H1 (cell line): ENCODE measurements around the gene MOB3C. TPM values are rescaled to one million over a fixed set of nuclear protein-coding genes. Genes with fewer than 3 reads are reported as not detected.

Source experiments
- CTCF ChIA-PET: fragments of 300-600 bp; sonication (Branson Sonifier 250); formaldehyde crosslinking; loops from one replicate; lab custom pipeline; 2021; ENCODE audit not compliant: partially characterized antibody; lab: Charles Lee
- POLR2A ChIA-PET: fragments of 300-600 bp; sonication (Branson Sonifier 250); formaldehyde crosslinking; loops from one replicate; lab custom pipeline; 2021; ENCODE audit warnings: inconsistent platforms; ENCODE audit not compliant: partially characterized antibody; lab: Charles Lee
- DNase-seq, 2 experiments: peaks; one replicate each; pipeline versions ENCODE4 v3.0.0 to v3.0.0-alpha.2; 2010 to 2022; ENCODE audit warnings: low spot score in 2 of 2, low read depth in 1 of 2, mixed read lengths in 1 of 2
- FAIRE-seq: peaks from 2 replicates; lab custom pipeline; 2011; peaks lifted over from hg19 to GRCh38; lab: Jason Lieb, UNC
- H2AFZ ChIP-seq: 2 replicates; pipeline ENCODE4 v1.8.1; 2012; ENCODE audit warnings: low read length, inconsistent platforms
- H2AK5ac ChIP-seq: 2 replicates; pipeline ENCODE4 v1.6.1; 2013; ENCODE audit warnings: low read depth, low read length
- H2BK120ac ChIP-seq: replicated peaks from 2 replicates; pipeline ENCODE3; 2013; ENCODE audit warnings: low read depth, low read length, inconsistent platforms
- H2BK12ac ChIP-seq: 2 replicates; pipeline ENCODE4 v1.6.1; 2013; ENCODE audit warnings: low read depth, low read length
- H2BK15ac ChIP-seq: 2 replicates; pipeline ENCODE4 v1.6.1; 2013; ENCODE audit warnings: low read length
- H2BK20ac ChIP-seq: 2 replicates; pipeline ENCODE4 v1.6.1; 2013; ENCODE audit warnings: low read length
- H2BK5ac ChIP-seq: 2 replicates; pipeline ENCODE4 v1.6.1; 2013; ENCODE audit warnings: low read depth, low read length
- H3K14ac ChIP-seq: 2 replicates; pipeline ENCODE4 v1.6.1; 2013; ENCODE audit warnings: inconsistent platforms; ENCODE audit not compliant: insufficient read length
- H3K18ac ChIP-seq: 2 replicates; pipeline ENCODE4 v1.6.1; 2013; ENCODE audit warnings: low read length; ENCODE audit errors: extremely low read depth
- H3K23ac ChIP-seq: 2 replicates; pipeline ENCODE4 v1.6.1; 2013; ENCODE audit warnings: inconsistent platforms; ENCODE audit not compliant: insufficient read length
- H3K23me2 ChIP-seq: 2 replicates; pipeline ENCODE4 v1.6.1; 2013; ENCODE audit warnings: low read depth, low read length
- H3K27ac ChIP-seq: 2 replicates; pipeline ENCODE4 v1.6.1; 2011; ENCODE audit warnings: low read depth, low read length, inconsistent platforms
- H3K27me3 ChIP-seq, 4 experiments: replicated peaks in 1 of 4; 1 replicate in 1 of 4; 2 replicates in 3 of 4; pipeline versions ENCODE4 v1.6.1 to v1.8.1; 2011 to 2013; ENCODE audit warnings: low read length in 3 of 4, mild to moderate bottlenecking in 3 of 4, inconsistent platforms in 2 of 4, mixed read lengths in 2 of 4, moderate library complexity in 1 of 4; ENCODE audit not compliant: control insufficient read depth in 3 of 4, insufficient read depth in 3 of 4; ENCODE audit errors: extremely low read depth in 1 of 4
- H3K36me3 ChIP-seq, 4 experiments: 2 replicates each; pipeline versions ENCODE4 v1.6.1 to v1.8.1; 2011 to 2013; ENCODE audit warnings: mild to moderate bottlenecking in 4 of 4, low read length in 3 of 4, moderate library complexity in 2 of 4, control low read depth in 1 of 4, inconsistent platforms in 1 of 4; ENCODE audit not compliant: insufficient read depth in 4 of 4, control insufficient read depth in 2 of 4
- H3K4ac ChIP-seq: replicated peaks from 2 replicates; pipeline ENCODE3; 2013; ENCODE audit warnings: low read length, low read depth, mixed read lengths, inconsistent platforms; ENCODE audit not compliant: insufficient read length
- H3K4me1 ChIP-seq, 4 experiments: replicated peaks in 1 of 4; 1 replicate in 1 of 4; 2 replicates in 3 of 4; pipeline versions ENCODE4 v1.6.1 to v1.8.1; 2011 to 2013; ENCODE audit warnings: low read length in 3 of 4, inconsistent platforms in 2 of 4, mixed read lengths in 1 of 4; ENCODE audit not compliant: insufficient read depth in 4 of 4, control insufficient read depth in 3 of 4
- H3K4me2 ChIP-seq, 2 experiments: 2 replicates each; pipeline versions ENCODE4 v1.6.1 to v1.8.1; 2011 to 2013; ENCODE audit warnings: low read depth in 2 of 2, low read length in 2 of 2, control low read depth in 1 of 2, inconsistent platforms in 1 of 2, mild to moderate bottlenecking in 1 of 2; ENCODE audit not compliant: insufficient read depth in 1 of 2
- H3K4me3 ChIP-seq, 4 experiments: fragments of 200-600, 300-600 bp in 1 of 4; sonication (generic), shearing (Covaris generic), sonication (Bioruptor Twin) in 1 of 4; 2 replicates each; pipeline versions ENCODE4 v1.5.1 to v1.8.1; 2011 to 2016; ENCODE audit warnings: low read length in 4 of 4, low read depth in 3 of 4, control low read depth in 2 of 4, inconsistent platforms in 2 of 4, mild to moderate bottlenecking in 2 of 4, mixed read lengths in 1 of 4, moderate library complexity in 1 of 4; ENCODE audit not compliant: insufficient read depth in 2 of 4; ENCODE audit errors: extremely low read depth in 1 of 4
- H3K56ac ChIP-seq: replicated peaks from 2 replicates; pipeline ENCODE3; 2013; ENCODE audit warnings: low read depth, mild to moderate bottlenecking, mixed read lengths, low read length, inconsistent platforms; ENCODE audit not compliant: insufficient read length
- H3K79me1 ChIP-seq: 2 replicates; pipeline ENCODE4 v1.6.1; 2013; ENCODE audit warnings: low read depth, low read length, control low read depth
- H3K79me2 ChIP-seq, 2 experiments: 2 replicates each; pipeline versions ENCODE4 v1.6.1 to v1.8.1; 2012 to 2013; ENCODE audit warnings: low read length in 2 of 2, mild to moderate bottlenecking in 2 of 2, inconsistent platforms in 1 of 2; ENCODE audit not compliant: insufficient read depth in 2 of 2, control insufficient read depth in 1 of 2
- H3K9ac ChIP-seq, 4 experiments: replicated peaks in 1 of 4; 1 replicate in 1 of 4; 2 replicates in 3 of 4; pipeline versions ENCODE4 v1.6.1 to v1.8.1; 2011 to 2013; ENCODE audit warnings: low read depth in 3 of 4, low read length in 3 of 4, control low read depth in 2 of 4, mild to moderate bottlenecking in 2 of 4, moderate library complexity in 2 of 4, inconsistent platforms in 1 of 4; ENCODE audit errors: extremely low read depth in 1 of 4
- H3K9me3 ChIP-seq, 2 experiments: 2 replicates each; pipeline versions ENCODE4 v1.6.1 to v1.8.1; 2012 to 2013; ENCODE audit warnings: mild to moderate bottlenecking in 2 of 2, moderate library complexity in 2 of 2, control low read depth in 1 of 2, inconsistent platforms in 1 of 2, low read depth in 1 of 2, low read length in 1 of 2, mixed read lengths in 1 of 2; ENCODE audit not compliant: insufficient read depth in 2 of 2
- H4K20me1 ChIP-seq, 2 experiments: replicated peaks in 1 of 2; 2 replicates each; pipeline versions ENCODE3 to v1.8.1; 2011 to 2013; ENCODE audit warnings: inconsistent platforms in 2 of 2, low read length in 2 of 2, mild to moderate bottlenecking in 1 of 2; ENCODE audit not compliant: insufficient read depth in 2 of 2, control insufficient read depth in 1 of 2
- H4K5ac ChIP-seq: 2 replicates; pipeline ENCODE4 v1.6.1; 2013; ENCODE audit warnings: low read length, low read depth, mixed read lengths, inconsistent platforms; ENCODE audit not compliant: insufficient read length
- H4K8ac ChIP-seq: 2 replicates; pipeline ENCODE4 v1.8.0; 2013; ENCODE audit warnings: mild to moderate bottlenecking, moderate library complexity, low read length, inconsistent platforms; ENCODE audit not compliant: insufficient read depth; ENCODE audit errors: extremely low read depth
- H4K91ac ChIP-seq: replicated peaks from 2 replicates; pipeline ENCODE3; 2013; ENCODE audit warnings: low read length, mixed read lengths, inconsistent platforms; ENCODE audit not compliant: insufficient read length
- CBX5 ChIP-seq: fragments of 300-800, 300-1000 bp; sonication (generic); IDR thresholded peaks from 2 replicates; pipeline ENCODE4 v1.7.1; 2016; ENCODE audit warnings: antibody characterized with exemption, low read length, low read depth
- CTBP2 ChIP-seq: IDR thresholded peaks from 2 replicates; pipeline ENCODE4 v1.7.0; 2011; ENCODE audit warnings: borderline replicate concordance, mild to moderate bottlenecking, moderate library complexity, mixed read lengths, low read length; ENCODE audit not compliant: insufficient read depth, insufficient read length
- HDAC2 ChIP-seq, 2 experiments: fragments of 300-600 bp in 1 of 2; sonication (generic) in 1 of 2; IDR thresholded peaks; 2 replicates each; pipeline ENCODE4 v1.6.1; 2011 to 2012; ENCODE audit warnings: low read depth in 2 of 2, low read length in 2 of 2, mild to moderate bottlenecking in 2 of 2, moderate library complexity in 2 of 2, borderline replicate concordance in 1 of 2, inconsistent platforms in 1 of 2
- HDAC6 ChIP-seq: IDR thresholded peaks from one replicate; pipeline ENCODE4 v1.7.1; 2012; ENCODE audit warnings: low read depth, mild to moderate bottlenecking, inconsistent platforms, low read length, moderate library complexity
- KDM1A ChIP-seq: fragments of 200-600, 300-600 bp; sonication (generic); IDR thresholded peaks from 2 replicates; pipeline ENCODE4 v1.7.1; 2016; ENCODE audit warnings: mild to moderate bottlenecking, low read length, borderline replicate concordance
- MAX ChIP-seq: IDR thresholded peaks from 2 replicates; pipeline ENCODE4 v1.6.1; 2012; ENCODE audit warnings: inconsistent platforms
- RFX5 ChIP-seq: IDR thresholded peaks from 2 replicates; pipeline ENCODE4 v1.6.1; 2011; ENCODE audit warnings: low read depth, low read length, improper control_type of control experiment, borderline replicate concordance
- SAP30 ChIP-seq: fragments of 300-600 bp; sonication (generic); IDR thresholded peaks from 2 replicates; pipeline ENCODE4 v1.7.1; 2012; ENCODE audit warnings: low read length, moderate library complexity, mild to moderate bottlenecking, inconsistent platforms; ENCODE audit not compliant: insufficient read depth, insufficient replicate concordance
- SP1 ChIP-seq: IDR thresholded peaks from 2 replicates; pipeline ENCODE4 v1.6.1; 2011; ENCODE audit warnings: low read depth, low read length
- TAF7 ChIP-seq: optimal IDR thresholded peaks from 2 replicates; pipeline ENCODE3; 2011; ENCODE audit warnings: low read depth, mild to moderate bottlenecking, inconsistent platforms, low read length, moderate library complexity, borderline replicate concordance
- TBP ChIP-seq: IDR thresholded peaks from 2 replicates; pipeline ENCODE4 v1.6.1; 2011; ENCODE audit warnings: low read depth, low read length, improper control_type of control experiment
- TCF12 ChIP-seq: IDR thresholded peaks from 2 replicates; pipeline ENCODE4 v1.6.1; 2011; ENCODE audit warnings: low read depth, mild to moderate bottlenecking, low read length
- WGBS, 2 experiments: shearing (Covaris generic) in 1 of 2; methylation state at CpG; one replicate each; pipeline versions ENCODE4 v1.1.6 to v1.1.7; 2013 to 2015; ENCODE audit warnings: low lambda C conversion rate in 2 of 2, mixed read lengths in 2 of 2, inconsistent platforms in 1 of 2, low coverage in 1 of 2, missing lambda C conversion rate in 1 of 2; ENCODE audit not compliant: insufficient replicate concordance in 2 of 2, insufficient coverage in 1 of 2, insufficient read length in 1 of 2; ENCODE audit errors: extremely low coverage in 1 of 2, missing lambda C conversion rate in 1 of 2; 5-methylcytosine and 5-hydroxymethylcytosine counted together
- polyA plus RNA-seq, 7 experiments: library from polyadenylated mRNA; depleted of rRNA in 3 of 7; stranded (reverse) in 5 of 7; unstranded in 2 of 7; fragments of >200 nt in 5 of 7; fragments of 200-250 nt in 2 of 7; gene quantifications; 1 replicate in 5 of 7; 2 replicates in 1 of 7; 4 replicates in 1 of 7; pipeline versions ENCODE4 v1.2.1 to v1.2.3, GENCODE V29; 2011 to 2013; ENCODE audit warnings: missing spikeins in 2 of 7, mixed read lengths in 2 of 7
- total RNA-seq: library from RNA; stranded (reverse); fragmentation: NEBNext Ultra II Directional; extraction: Animal tissue kit (Norgen Biotek cat#: 25700); gene quantifications from 2 replicates; pipeline ENCODE4 v1.2.1, GENCODE V29; 2021

Gene MOB3C
- total and polyA plus RNA-seq, 2 of the 8 experiments (the other 6 are each of a cell fraction or from before 2014, with no cell fraction given) = 5.8 to 6.6 TPM

GRCh38 chr1:46611691-46612221, 4.9 kb downstream of the MOB3C start:
- H4K8ac ChIP-seq = no peak overlapping the region; the same call in 1 of the 2 replicates
- H4K20me1 ChIP-seq = no peaks in the 10 kb centered on the region
- H3K9ac ChIP-seq = no peak overlapping the region
- H3K14ac ChIP-seq = no peak overlapping the region
- peak overlapping the region in 1 of 2 experiments; percentile 44; a peak in 1 of 4 replicates for H3K4me2 ChIP-seq
- H2BK12ac ChIP-seq = peak overlapping the region; percentile 60; the same call in 1 of the 2 replicates
- H2AFZ ChIP-seq = no peak overlapping the region
- peak overlapping the region; percentile 13 for H3K4ac ChIP-seq
- H3K27me3 ChIP-seq = no peaks in the 10 kb centered on the region; a peak in 1 of 7 replicates
- H4K91ac ChIP-seq = peak overlapping the region; percentile 39
- no peak overlapping the region for H2AK5ac ChIP-seq
- H3K23me2 ChIP-seq = peaks cover 4% of the 10 kb centered on the region; the same call in 1 of the 2 replicates
- H3K9me3 ChIP-seq = no peaks in the 10 kb centered on the region
- 0 out of 2 replicates have a peak overlapping the region, but pooled peaks have one; percentile 88 for H2BK15ac ChIP-seq
- H3K56ac ChIP-seq = no peak overlapping the region
- ChIA-PET POLR2A (interaction anchor here (1.1 to 1.7 kb wide), 2 partner anchors 11 to 57 kb away, joined by 4 to 5 read pairs; no protein-coding TSS in a partner anchor), CTCF (interaction anchor here (1.4 kb wide), 1 partner anchor 170 kb away, joined by 5 read pairs; no protein-coding TSS in a partner anchor)
- no peaks in the 10 kb centered on the region for H3K79me1 ChIP-seq
- FAIRE-seq (no peak), DNase-seq (no peak)
- H3K27ac ChIP-seq = no peak overlapping the region
- H3K79me2 ChIP-seq = no peaks in the 10 kb centered on the region
- no peak overlapping the region for H2BK120ac ChIP-seq
- 0 out of 8 replicates have a peak overlapping the region, but pooled peaks of 1 of the 4 experiments have one; percentile 10 for H3K4me3 ChIP-seq
- no peak overlapping the region for H4K5ac ChIP-seq
- H3K18ac ChIP-seq = no peak overlapping the region
- no peaks in the 10 kb centered on the region; a peak in 1 of 8 replicates for H3K36me3 ChIP-seq
- H2BK20ac ChIP-seq = peak overlapping the region; percentile 34; the same call in 1 of the 2 replicates
- peak overlapping the region; percentile 52; the same call in 1 of the 2 replicates for H2BK5ac ChIP-seq
- WGBS, 2 experiments = 74% methylated on average over 7 of the region's 7 CpGs; no CpG with 5 or more reads in 1 of the 2 experiments
- H3K23ac ChIP-seq = no peak overlapping the region
- peaks cover 11 to 35% (median 24%) of the 10 kb centered on the region in 4 experiments for H3K4me1 ChIP-seq
- no peak for TF ChIP-seq TCF12
- TF ChIP-seq KDM1A = no peak
- TF ChIP-seq HDAC2 (IDR thresholded peaks at IDR 0.05; ENCODE audit: borderline replicate concordance in 1 of 2, low read depth in 2 of 2, low read length in 2 of 2) = no peak
- no peak for TF ChIP-seq SP1
- TF ChIP-seq TAF7 = no peak
- no peak for TF ChIP-seq CBX5
- TF ChIP-seq SAP30 = no peak
- TF ChIP-seq MAX = no peak
- no peak for TF ChIP-seq TBP
- TF ChIP-seq HDAC6 = no peak
- TF ChIP-seq RFX5 = no peak
- no peak for TF ChIP-seq CTBP2
